Measurements from ENCODE around the gene LARP1B. TPM values are rescaled to one million over a fixed set of nuclear protein-coding genes. Genes with fewer than 3 reads are reported as not detected.

Gene LARP1B
- total and polyA plus RNA-seq, 2 donors (not counting 1 experiment from before 2014, with no cell fraction given): 4.5 to 14.6 TPM

DNA sequence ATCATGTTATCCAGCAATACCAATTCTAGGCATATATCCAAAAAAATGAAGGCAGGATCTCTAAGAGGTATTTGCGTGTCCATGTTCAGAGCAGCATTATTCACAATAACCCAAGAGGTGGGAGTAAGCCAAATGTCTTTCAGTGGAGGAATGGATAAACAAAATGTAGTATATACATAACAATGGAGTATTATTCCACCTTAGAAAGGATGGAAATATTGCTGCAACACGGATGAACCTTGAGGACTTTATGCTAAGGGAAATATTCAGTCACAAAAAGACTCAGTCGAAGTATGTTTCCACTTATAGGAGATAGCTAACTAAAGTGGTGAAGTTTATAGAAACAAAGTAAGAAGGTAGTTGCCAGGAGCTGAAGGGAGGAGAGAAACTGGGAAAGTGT, 74.3 kb downstream of the LARP1B start:
- H3K9me3 Mint-ChIP-seq (ENCODE audit: insufficient read depth): no peaks in the 10 kb centered on the region
- H3K27me3 ChIP-seq (replicated peaks in 1 of 4; ENCODE audit: control extremely low read depth in 1 of 4, control insufficient read depth in 3 of 4, insufficient read depth in 4 of 4, low read length in 3 of 4): no peaks in the 10 kb centered on the region
- DNase-seq (no peak), ATAC-seq (ENCODE audit: low read depth) (no peak)
- CTCF ChIA-PET: no interaction called here
- no peak overlapping the region for H3K4me3 ChIP-seq (ENCODE audit: control extremely low read depth in 1 of 5, extremely low read depth in 1 of 5, insufficient read depth in 1 of 5, low read depth in 2 of 5, low read length in 4 of 5)
- H3K9me3 ChIP-seq (ENCODE audit: control extremely low read depth in 1 of 3, control insufficient read depth in 2 of 3, insufficient read depth in 1 of 3, low read length in 2 of 3): peaks cover 0 to 4% (median 0%) of the 10 kb centered on the region in 3 donors
- no peak for TF ChIP-seq EZH2 (IDR thresholded peaks at IDR 0.05; ENCODE audit: borderline replicate concordance, insufficient read depth, low read depth, low read length, poor library complexity, severe bottlenecking)
- TF ChIP-seq, protein P1, sequence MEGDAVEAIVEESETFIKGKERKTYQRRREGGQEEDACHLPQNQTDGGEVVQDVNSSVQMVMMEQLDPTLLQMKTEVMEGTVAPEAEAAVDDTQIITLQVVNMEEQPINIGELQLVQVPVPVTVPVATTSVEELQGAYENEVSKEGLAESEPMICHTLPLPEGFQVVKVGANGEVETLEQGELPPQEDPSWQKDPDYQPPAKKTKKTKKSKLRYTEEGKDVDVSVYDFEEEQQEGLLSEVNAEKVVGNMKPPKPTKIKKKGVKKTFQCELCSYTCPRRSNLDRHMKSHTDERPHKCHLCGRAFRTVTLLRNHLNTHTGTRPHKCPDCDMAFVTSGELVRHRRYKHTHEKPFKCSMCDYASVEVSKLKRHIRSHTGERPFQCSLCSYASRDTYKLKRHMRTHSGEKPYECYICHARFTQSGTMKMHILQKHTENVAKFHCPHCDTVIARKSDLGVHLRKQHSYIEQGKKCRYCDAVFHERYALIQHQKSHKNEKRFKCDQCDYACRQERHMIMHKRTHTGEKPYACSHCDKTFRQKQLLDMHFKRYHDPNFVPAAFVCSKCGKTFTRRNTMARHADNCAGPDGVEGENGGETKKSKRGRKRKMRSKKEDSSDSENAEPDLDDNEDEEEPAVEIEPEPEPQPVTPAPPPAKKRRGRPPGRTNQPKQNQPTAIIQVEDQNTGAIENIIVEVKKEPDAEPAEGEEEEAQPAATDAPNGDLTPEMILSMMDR (IDR thresholded peaks at IDR 0.05): no peak
- H4K20me1 ChIP-seq (ENCODE audit: control insufficient read depth, insufficient read depth, low read length, poor library complexity, severe bottlenecking): no peaks in the 10 kb centered on the region
- H3K4me3 Mint-ChIP-seq: no peak overlapping the region
- no peaks in the 10 kb centered on the region for H3K4me1 ChIP-seq (ENCODE audit: control insufficient read depth in 2 of 2, insufficient read depth in 2 of 2, low read length in 2 of 2)
- POLR2A ChIA-PET: no interaction called here
- WGBS (ENCODE audit: insufficient coverage): 100% methylated on average over 1 of the region's 3 CpGs
- no peak overlapping the region for H2AFZ ChIP-seq (ENCODE audit: insufficient read depth, low read depth, low read length, poor library complexity, severe bottlenecking)
- intact Hi-C loops (cut with micrococcal nuclease): no loop called here
- no peaks in the 10 kb centered on the region for H3K79me2 ChIP-seq (ENCODE audit: control insufficient read depth, insufficient read depth, low read length)
- no peak overlapping the region for H3K4me2 ChIP-seq (replicated peaks; ENCODE audit: low read depth, low read length, poor library complexity, severe bottlenecking)
- no peak overlapping the region for H3K27ac Mint-ChIP-seq
- no peak overlapping the region for H3K27ac ChIP-seq (ENCODE audit: low read length in 2 of 2)
- H3K27me3 Mint-ChIP-seq: no peaks in the 10 kb centered on the region
- no peak overlapping the region for H3K9ac ChIP-seq (ENCODE audit: low read length)
- H3K4me1 Mint-ChIP-seq: no peaks in the 10 kb centered on the region
- H3K36me3 ChIP-seq (replicated peaks in 1 of 2; ENCODE audit: control extremely low read depth in 1 of 2, control insufficient read depth in 1 of 2, extremely low read depth in 1 of 2, insufficient read depth in 2 of 2, low read length in 1 of 2): no peaks in the 10 kb centered on the region

DNA sequence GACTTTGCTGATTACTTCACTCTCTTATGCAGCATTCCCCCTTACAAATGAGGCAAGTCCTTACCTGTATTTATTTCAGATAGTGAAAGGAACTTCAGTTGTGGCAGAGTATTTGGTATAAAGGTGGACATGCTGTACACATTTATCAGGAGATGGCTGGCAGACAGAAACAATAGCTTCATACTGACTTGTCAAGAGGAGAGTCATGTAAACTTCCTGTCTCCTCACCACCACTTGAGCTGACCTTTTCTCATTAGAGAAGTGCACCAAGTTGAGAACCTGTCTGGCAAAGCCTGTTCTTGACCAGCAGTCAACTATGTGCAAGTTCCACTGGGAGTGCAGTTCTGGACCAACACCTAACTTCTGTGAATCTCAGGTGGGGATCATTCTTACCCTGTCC, 80.8 kb downstream of the LARP1B start:
- ChIA-PET CTCF (no interaction called here), POLR2A (no interaction called here)
- Histone ChIP-seq H3K4me3 (ENCODE audit: control extremely low read depth in 1 of 5, extremely low read depth in 1 of 5, insufficient read depth in 1 of 5, low read depth in 2 of 5, low read length in 4 of 5) (no peak overlapping the region), H3K9me3 (ENCODE audit: control extremely low read depth in 1 of 3, control insufficient read depth in 2 of 3, insufficient read depth in 1 of 3, low read length in 2 of 3) (peaks cover 0 to 10% (median 2%) of the 10 kb centered on the region in 3 donors), H4K20me1 (ENCODE audit: control insufficient read depth, insufficient read depth, low read length, poor library complexity, severe bottlenecking) (no peaks in the 10 kb centered on the region), H2AFZ (ENCODE audit: insufficient read depth, low read depth, low read length, poor library complexity, severe bottlenecking) (no peak overlapping the region), H3K27me3 (replicated peaks in 1 of 4; ENCODE audit: control extremely low read depth in 1 of 4, control insufficient read depth in 3 of 4, insufficient read depth in 4 of 4, low read length in 3 of 4) (no peaks in the 10 kb centered on the region), H3K79me2 (ENCODE audit: control insufficient read depth, insufficient read depth, low read length) (no peaks in the 10 kb centered on the region), H3K27ac (ENCODE audit: low read length in 2 of 2) (no peak overlapping the region), H3K4me2 (replicated peaks; ENCODE audit: low read depth, low read length, poor library complexity, severe bottlenecking) (no peak overlapping the region), H3K36me3 (replicated peaks in 1 of 2; ENCODE audit: control extremely low read depth in 1 of 2, control insufficient read depth in 1 of 2, extremely low read depth in 1 of 2, insufficient read depth in 2 of 2, low read length in 1 of 2) (no peaks in the 10 kb centered on the region), H3K4me1 (ENCODE audit: control insufficient read depth in 2 of 2, insufficient read depth in 2 of 2, low read length in 2 of 2) (no peaks in the 10 kb centered on the region), H3K9ac (ENCODE audit: low read length) (no peak overlapping the region)
- no peaks in the 10 kb centered on the region for H3K4me1 Mint-ChIP-seq
- intact Hi-C loops (cut with micrococcal nuclease): no loop called here
- H3K27ac Mint-ChIP-seq: no peak overlapping the region
- no peak overlapping the region for H3K4me3 Mint-ChIP-seq
- no peaks in the 10 kb centered on the region for H3K27me3 Mint-ChIP-seq
- H3K9me3 Mint-ChIP-seq (ENCODE audit: insufficient read depth): peaks cover 11% of the 10 kb centered on the region
- no peak for TF ChIP-seq EZH2 (IDR thresholded peaks at IDR 0.05; ENCODE audit: borderline replicate concordance, insufficient read depth, low read depth, low read length, poor library complexity, severe bottlenecking)
- TF ChIP-seq, protein P1 (IDR thresholded peaks at IDR 0.05): no peak
- DNase-seq: no peak
- ATAC-seq (ENCODE audit: low read depth): no peak

Measured in B cell (primary cell).